ENCODE measurements around the gene HAO1.

HAO1 gene

GRCh38 chr20:7940341-7940740, at the start of gene HAO1:
TSS of gene HAO1 (minus strand) at chr20:7940458. CDS start at chr20:7940422, 36 bp downstream.
- Histone ChIP-seq H3K27me3 (ENCODE audit: control insufficient read depth, insufficient read depth, low read length) (no peaks in the 10 kb centered on the region), H3K4me3 (ENCODE audit: low read depth, low read length) (no peak within 1 kb of the TSS), H3K27ac (ENCODE audit: low read depth, low read length) (no peak within 1 kb of the TSS), H3K4me1 (ENCODE audit: control insufficient read depth, insufficient read depth, low read length) (no peaks in the 10 kb centered on the region), H3K36me3 (ENCODE audit: control insufficient read depth, insufficient read depth, low read length) (no peaks in the 10 kb centered on the region), H3K9me3 (ENCODE audit: control insufficient read depth, insufficient read depth, low read length) (peaks cover 12% of the 10 kb centered on the region), H3K9ac (ENCODE audit: low read depth, low read length) (no peak within 1 kb of the TSS)

- H3K4me3 ChIP-seq (ENCODE audit: low read depth, low read length), result no peak overlapping the region
- no peak overlapping the region for H3K27ac ChIP-seq (ENCODE audit: low read depth, low read length)
- H3K9me3 ChIP-seq (ENCODE audit: control insufficient read depth, insufficient read depth, low read length), result no peaks in the 10 kb centered on the region
- peaks cover 4% of the 10 kb centered on the region for H3K4me1 ChIP-seq (ENCODE audit: control insufficient read depth, insufficient read depth, low read length)
- H3K36me3 ChIP-seq (ENCODE audit: control insufficient read depth, insufficient read depth, low read length), result no peaks in the 10 kb centered on the region
- H3K9ac ChIP-seq (ENCODE audit: low read depth, low read length), result no peak overlapping the region
- H3K27me3 ChIP-seq (ENCODE audit: control insufficient read depth, insufficient read depth, low read length), result no peaks in the 10 kb centered on the region
Observed at GRCh38 chr20:7989379-7989778, 49.1 kb upstream of the HAO1 start.

- no peak overlapping the region for H3K27ac ChIP-seq (ENCODE audit: low read depth, low read length)
- no peak overlapping the region for H3K9ac ChIP-seq (ENCODE audit: low read depth, low read length)
- H3K36me3 ChIP-seq (ENCODE audit: control insufficient read depth, insufficient read depth, low read length), result no peaks in the 10 kb centered on the region
- no peaks in the 10 kb centered on the region for H3K9me3 ChIP-seq (ENCODE audit: control insufficient read depth, insufficient read depth, low read length)
- no peaks in the 10 kb centered on the region for H3K27me3 ChIP-seq (ENCODE audit: control insufficient read depth, insufficient read depth, low read length)
- H3K4me3 ChIP-seq (ENCODE audit: low read depth, low read length), result no peak overlapping the region
- H3K4me1 ChIP-seq (ENCODE audit: control insufficient read depth, insufficient read depth, low read length), result peaks cover 9% of the 10 kb centered on the region
Observed at GRCh38 chr20:7985916-7986315, 45.7 kb upstream of the HAO1 start.

GRCh38 chr20:7984192-7984591, 43.9 kb upstream of the HAO1 start:
- H3K36me3 ChIP-seq (ENCODE audit: control insufficient read depth, insufficient read depth, low read length), result no peaks in the 10 kb centered on the region
- H3K4me1 ChIP-seq (ENCODE audit: control insufficient read depth, insufficient read depth, low read length), result peaks cover 9% of the 10 kb centered on the region
- H3K9ac ChIP-seq (ENCODE audit: low read depth, low read length), result no peak overlapping the region
- peak overlapping the region; percentile 8 for H3K27ac ChIP-seq (ENCODE audit: low read depth, low read length)
- no peaks in the 10 kb centered on the region for H3K9me3 ChIP-seq (ENCODE audit: control insufficient read depth, insufficient read depth, low read length)
- H3K27me3 ChIP-seq (ENCODE audit: control insufficient read depth, insufficient read depth, low read length), result no peaks in the 10 kb centered on the region
- H3K4me3 ChIP-seq (ENCODE audit: low read depth, low read length), result peak overlapping the region; percentile 7; the same call in 1 of the 2 replicates

GRCh38 chr20:7981374-7981773, 41.1 kb upstream of the HAO1 start:
- no peak overlapping the region for H3K9ac ChIP-seq (ENCODE audit: low read depth, low read length)

GRCh38 chr20:7980332-7981046, 40.2 kb upstream of the HAO1 start:
- H3K27me3 ChIP-seq (ENCODE audit: control insufficient read depth, insufficient read depth, low read length), result no peaks in the 10 kb centered on the region
- H3K9ac ChIP-seq (ENCODE audit: low read depth, low read length), result no peak overlapping the region
- no peaks in the 10 kb centered on the region for H3K9me3 ChIP-seq (ENCODE audit: control insufficient read depth, insufficient read depth, low read length)
- H3K27ac ChIP-seq (ENCODE audit: low read depth, low read length), result no peak overlapping the region
- peaks cover 9% of the 10 kb centered on the region for H3K4me1 ChIP-seq (ENCODE audit: control insufficient read depth, insufficient read depth, low read length)
- no peaks in the 10 kb centered on the region for H3K36me3 ChIP-seq (ENCODE audit: control insufficient read depth, insufficient read depth, low read length)
- no peak overlapping the region for H3K4me3 ChIP-seq (ENCODE audit: low read depth, low read length)

More at GRCh38 chr20:7981374-7981773, 41.1 kb upstream of the HAO1 start:
- H3K27ac ChIP-seq (ENCODE audit: low read depth, low read length), result no peak overlapping the region
- H3K36me3 ChIP-seq (ENCODE audit: control insufficient read depth, insufficient read depth, low read length), result no peaks in the 10 kb centered on the region
- no peaks in the 10 kb centered on the region for H3K9me3 ChIP-seq (ENCODE audit: control insufficient read depth, insufficient read depth, low read length)
- no peaks in the 10 kb centered on the region for H3K27me3 ChIP-seq (ENCODE audit: control insufficient read depth, insufficient read depth, low read length)
- peaks cover 9% of the 10 kb centered on the region for H3K4me1 ChIP-seq (ENCODE audit: control insufficient read depth, insufficient read depth, low read length)
- no peak overlapping the region for H3K4me3 ChIP-seq (ENCODE audit: low read depth, low read length)

- Histone ChIP-seq H3K27ac (ENCODE audit: low read depth, low read length) (no peak overlapping the region), H3K4me1 (ENCODE audit: control insufficient read depth, insufficient read depth, low read length) (no peaks in the 10 kb centered on the region), H3K36me3 (ENCODE audit: control insufficient read depth, insufficient read depth, low read length) (no peaks in the 10 kb centered on the region), H3K9me3 (ENCODE audit: control insufficient read depth, insufficient read depth, low read length) (no peaks in the 10 kb centered on the region), H3K4me3 (ENCODE audit: low read depth, low read length) (no peak overlapping the region), H3K27me3 (ENCODE audit: control insufficient read depth, insufficient read depth, low read length) (no peaks in the 10 kb centered on the region), H3K9ac (ENCODE audit: low read depth, low read length) (no peak overlapping the region)
Observed at GRCh38 chr20:7977709-7978108, 37.5 kb upstream of the HAO1 start.

- no peak overlapping the region for H3K4me3 ChIP-seq (ENCODE audit: low read depth, low read length)
- H3K27me3 ChIP-seq (ENCODE audit: control insufficient read depth, insufficient read depth, low read length), result no peaks in the 10 kb centered on the region
- H3K9me3 ChIP-seq (ENCODE audit: control insufficient read depth, insufficient read depth, low read length), result no peaks in the 10 kb centered on the region
- no peak overlapping the region for H3K27ac ChIP-seq (ENCODE audit: low read depth, low read length)
- no peaks in the 10 kb centered on the region for H3K4me1 ChIP-seq (ENCODE audit: control insufficient read depth, insufficient read depth, low read length)
- no peak overlapping the region for H3K9ac ChIP-seq (ENCODE audit: low read depth, low read length)
- H3K36me3 ChIP-seq (ENCODE audit: control insufficient read depth, insufficient read depth, low read length), result no peaks in the 10 kb centered on the region
Observed at GRCh38 chr20:7975851-7976414, 35.7 kb upstream of the HAO1 start.

GRCh38 chr20:7974785-7975435, 34.7 kb upstream of the HAO1 start:
- Histone ChIP-seq H3K36me3 (ENCODE audit: control insufficient read depth, insufficient read depth, low read length) (no peaks in the 10 kb centered on the region), H3K9ac (ENCODE audit: low read depth, low read length) (no peak overlapping the region), H3K27me3 (ENCODE audit: control insufficient read depth, insufficient read depth, low read length) (no peaks in the 10 kb centered on the region), H3K9me3 (ENCODE audit: control insufficient read depth, insufficient read depth, low read length) (no peaks in the 10 kb centered on the region), H3K27ac (ENCODE audit: low read depth, low read length) (no peak overlapping the region), H3K4me1 (ENCODE audit: control insufficient read depth, insufficient read depth, low read length) (no peaks in the 10 kb centered on the region), H3K4me3 (ENCODE audit: low read depth, low read length) (no peak overlapping the region)

- Histone ChIP-seq H3K36me3 (ENCODE audit: control insufficient read depth, insufficient read depth, low read length) (no peaks in the 10 kb centered on the region), H3K9me3 (ENCODE audit: control insufficient read depth, insufficient read depth, low read length) (no peaks in the 10 kb centered on the region), H3K27ac (ENCODE audit: low read depth, low read length) (no peak overlapping the region), H3K27me3 (ENCODE audit: control insufficient read depth, insufficient read depth, low read length) (no peaks in the 10 kb centered on the region), H3K4me3 (ENCODE audit: low read depth, low read length) (no peak overlapping the region), H3K9ac (ENCODE audit: low read depth, low read length) (no peak overlapping the region), H3K4me1 (ENCODE audit: control insufficient read depth, insufficient read depth, low read length) (no peaks in the 10 kb centered on the region)
Observed at GRCh38 chr20:7971536-7972280, 31.4 kb upstream of the HAO1 start.

Measured in HUES48 (cell line).